ENCODE data around the gene EYS.
"Not testable (repeated sequence)": the region's sequence is repeated elsewhere in the genome, so short reads cannot be mapped to it uniquely, and the experiment has no call there.

The EYS gene

GRCh38 chr6:63936399-63936798 lies 1770.6 kb downstream of the EYS start:
- Histone ChIP-seq H3K79me2 (ENCODE audit: control insufficient read depth, low read length) (no peaks in the 10 kb centered on the region), H3K9me3 (ENCODE audit: control insufficient read depth, insufficient read depth, low read length) (no peaks in the 10 kb centered on the region), H3K9me2 (replicated peaks; ENCODE audit: control insufficient read depth, low read length) (no peaks in the 10 kb centered on the region), H3K4me2 (ENCODE audit: low read length) (no peak overlapping the region), H3K36me3 (ENCODE audit: control insufficient read depth, low read length) (no peaks in the 10 kb centered on the region), H3K27me3 (ENCODE audit: control insufficient read depth, low read length) (no peaks in the 10 kb centered on the region), H3K27ac (ENCODE audit: low read depth, low read length) (no peak overlapping the region), H3F3A (ENCODE audit: control insufficient read depth, insufficient read depth) (no peaks in the 10 kb centered on the region), H4K20me1 (ENCODE audit: control insufficient read depth, insufficient read depth, low read depth, low read length) (no peaks in the 10 kb centered on the region), H3K4me1 (ENCODE audit: control insufficient read depth, low read length) (no peaks in the 10 kb centered on the region), H3K4me3 (ENCODE audit: low read length) (no peak overlapping the region)
- TF ChIP-seq EZH2phosphoT487 (IDR thresholded peaks at IDR 0.05; ENCODE audit: borderline replicate concordance, low read length) (no peak), CTCF (IDR thresholded peaks at IDR 0.05; ENCODE audit: low read depth, low read length, poor library complexity, severe bottlenecking) (no peak)

GRCh38 chr6:63935732-63936131 lies 1771.3 kb downstream of the EYS start:
- no peaks in the 10 kb centered on the region for H3K36me3 ChIP-seq (ENCODE audit: control insufficient read depth, low read length)
- H3K4me1 ChIP-seq (ENCODE audit: control insufficient read depth, low read length): no peaks in the 10 kb centered on the region
- no peaks in the 10 kb centered on the region for H3K9me2 ChIP-seq (replicated peaks; ENCODE audit: control insufficient read depth, low read length)
- H3F3A ChIP-seq (ENCODE audit: control insufficient read depth, insufficient read depth): no peaks in the 10 kb centered on the region
- H3K9me3 ChIP-seq (ENCODE audit: control insufficient read depth, insufficient read depth, low read length): no peaks in the 10 kb centered on the region
- no peaks in the 10 kb centered on the region for H4K20me1 ChIP-seq (ENCODE audit: control insufficient read depth, insufficient read depth, low read depth, low read length)
- H3K79me2 ChIP-seq (ENCODE audit: control insufficient read depth, low read length): no peaks in the 10 kb centered on the region
- H3K4me3 ChIP-seq (ENCODE audit: low read length): no peak overlapping the region
- TF ChIP-seq EZH2phosphoT487 (IDR thresholded peaks at IDR 0.05; ENCODE audit: borderline replicate concordance, low read length) (no peak), CTCF (IDR thresholded peaks at IDR 0.05; ENCODE audit: low read depth, low read length, poor library complexity, severe bottlenecking) (no peak)
- no peak overlapping the region for H3K4me2 ChIP-seq (ENCODE audit: low read length)
- H3K27me3 ChIP-seq (ENCODE audit: control insufficient read depth, low read length): no peaks in the 10 kb centered on the region
- no peak overlapping the region for H3K27ac ChIP-seq (ENCODE audit: low read depth, low read length)

GRCh38 chr6:63933948-63934347 lies 1773.1 kb downstream of the EYS start:
- H3K27ac ChIP-seq (ENCODE audit: low read depth, low read length); H3K4me1 ChIP-seq (ENCODE audit: control insufficient read depth, low read length); H3K4me3 ChIP-seq (ENCODE audit: low read length); H3F3A ChIP-seq (ENCODE audit: control insufficient read depth, insufficient read depth); H3K9me3 ChIP-seq (ENCODE audit: control insufficient read depth, insufficient read depth, low read length); H3K4me2 ChIP-seq (ENCODE audit: low read length); H3K36me3 ChIP-seq (ENCODE audit: control insufficient read depth, low read length); H3K9me2 ChIP-seq (replicated peaks; ENCODE audit: control insufficient read depth, low read length); H4K20me1 ChIP-seq (ENCODE audit: control insufficient read depth, insufficient read depth, low read depth, low read length); H3K79me2 ChIP-seq (ENCODE audit: control insufficient read depth, low read length); H3K27me3 ChIP-seq (ENCODE audit: control insufficient read depth, low read length): not testable (repeated sequence)

- Histone ChIP-seq H3K4me2 (ENCODE audit: low read length) (no peak overlapping the region), H3K79me2 (ENCODE audit: control insufficient read depth, low read length) (no peaks in the 10 kb centered on the region), H3K27me3 (ENCODE audit: control insufficient read depth, low read length) (no peaks in the 10 kb centered on the region), H3K9me2 (replicated peaks; ENCODE audit: control insufficient read depth, low read length) (no peaks in the 10 kb centered on the region), H3K9me3 (ENCODE audit: control insufficient read depth, insufficient read depth, low read length) (no peaks in the 10 kb centered on the region), H3K36me3 (ENCODE audit: control insufficient read depth, low read length) (no peaks in the 10 kb centered on the region), H4K20me1 (ENCODE audit: control insufficient read depth, insufficient read depth, low read depth, low read length) (no peaks in the 10 kb centered on the region), H3K4me1 (ENCODE audit: control insufficient read depth, low read length) (no peaks in the 10 kb centered on the region), H3K4me3 (ENCODE audit: low read length) (no peak overlapping the region), H3K27ac (ENCODE audit: low read depth, low read length) (no peak overlapping the region), H3F3A (ENCODE audit: control insufficient read depth, insufficient read depth) (no peaks in the 10 kb centered on the region)
- TF ChIP-seq CTCF (IDR thresholded peaks at IDR 0.05; ENCODE audit: low read depth, low read length, poor library complexity, severe bottlenecking) (no peak), EZH2phosphoT487 (IDR thresholded peaks at IDR 0.05; ENCODE audit: borderline replicate concordance, low read length) (no peak)
Observed at GRCh38 chr6:63930848-63931247, 1776.2 kb downstream of the EYS start.
